ENCODE measurements around the gene KHSRP.

KHSRP gene

DNA sequence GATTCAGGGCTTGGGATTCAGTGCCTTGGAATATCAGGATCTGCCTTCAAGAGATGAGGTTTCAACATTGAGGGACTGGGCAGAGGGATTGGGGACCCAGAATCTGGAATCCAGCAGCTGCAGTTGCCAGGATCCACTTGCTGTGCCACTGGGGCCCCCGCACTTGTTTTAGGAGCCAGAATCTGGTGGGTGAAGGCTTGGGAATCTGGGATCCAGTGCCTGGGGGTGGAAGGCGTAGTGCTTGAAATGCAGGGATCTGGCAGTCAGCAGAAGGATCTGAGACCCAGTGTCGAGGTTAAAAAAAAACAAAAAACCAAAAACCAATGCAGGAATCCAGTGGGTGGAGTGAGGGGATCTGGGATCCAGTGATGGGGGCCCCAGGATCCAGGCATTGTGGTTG, 16.3 kb upstream of the KHSRP start:
- H3K9me3 ChIP-seq (ENCODE audit: control insufficient read depth, insufficient read depth, low read length) = no peaks in the 10 kb centered on the region
- H3K4me1 ChIP-seq (ENCODE audit: control insufficient read depth, low read length) = 0 out of 2 replicates have a peak, but pooled peaks cover 3% of the 10 kb centered on the region
- no peak overlapping the region for H3K4me3 ChIP-seq (ENCODE audit: low read length)
- H3K4me2 ChIP-seq (ENCODE audit: low read length) = no peak overlapping the region
- H3K36me3 ChIP-seq (ENCODE audit: control insufficient read depth, low read length) = no peaks in the 10 kb centered on the region; the same call in 1 of the 2 replicates
- no peak overlapping the region for H3K27ac ChIP-seq (ENCODE audit: low read depth, low read length)
- H3K9me2 ChIP-seq (replicated peaks; ENCODE audit: control insufficient read depth, low read length) = no peaks in the 10 kb centered on the region
- no peaks in the 10 kb centered on the region for H3F3A ChIP-seq (ENCODE audit: control insufficient read depth, insufficient read depth)
- no peaks in the 10 kb centered on the region for H3K79me2 ChIP-seq (ENCODE audit: control insufficient read depth, low read length)
- no peaks in the 10 kb centered on the region for H4K20me1 ChIP-seq (ENCODE audit: control insufficient read depth, insufficient read depth, low read depth, low read length)
- no peak for TF ChIP-seq EZH2phosphoT487 (IDR thresholded peaks at IDR 0.05; ENCODE audit: borderline replicate concordance, low read length)
- TF ChIP-seq, protein P1, sequence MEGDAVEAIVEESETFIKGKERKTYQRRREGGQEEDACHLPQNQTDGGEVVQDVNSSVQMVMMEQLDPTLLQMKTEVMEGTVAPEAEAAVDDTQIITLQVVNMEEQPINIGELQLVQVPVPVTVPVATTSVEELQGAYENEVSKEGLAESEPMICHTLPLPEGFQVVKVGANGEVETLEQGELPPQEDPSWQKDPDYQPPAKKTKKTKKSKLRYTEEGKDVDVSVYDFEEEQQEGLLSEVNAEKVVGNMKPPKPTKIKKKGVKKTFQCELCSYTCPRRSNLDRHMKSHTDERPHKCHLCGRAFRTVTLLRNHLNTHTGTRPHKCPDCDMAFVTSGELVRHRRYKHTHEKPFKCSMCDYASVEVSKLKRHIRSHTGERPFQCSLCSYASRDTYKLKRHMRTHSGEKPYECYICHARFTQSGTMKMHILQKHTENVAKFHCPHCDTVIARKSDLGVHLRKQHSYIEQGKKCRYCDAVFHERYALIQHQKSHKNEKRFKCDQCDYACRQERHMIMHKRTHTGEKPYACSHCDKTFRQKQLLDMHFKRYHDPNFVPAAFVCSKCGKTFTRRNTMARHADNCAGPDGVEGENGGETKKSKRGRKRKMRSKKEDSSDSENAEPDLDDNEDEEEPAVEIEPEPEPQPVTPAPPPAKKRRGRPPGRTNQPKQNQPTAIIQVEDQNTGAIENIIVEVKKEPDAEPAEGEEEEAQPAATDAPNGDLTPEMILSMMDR (IDR thresholded peaks at IDR 0.05; ENCODE audit: low read depth, low read length, poor library complexity, severe bottlenecking) = no peak
- H3K27me3 ChIP-seq (ENCODE audit: control insufficient read depth, low read length) = no peaks in the 10 kb centered on the region

GRCh38 chr19:6439743-6440142, 15.1 kb upstream of the KHSRP start:
- Histone ChIP-seq H3K36me3 (ENCODE audit: control insufficient read depth, low read length) (no peaks in the 10 kb centered on the region; the same call in 1 of the 2 replicates), H3K27ac (ENCODE audit: low read depth, low read length) (no peak overlapping the region), H3K4me3 (ENCODE audit: low read length) (no peak overlapping the region), H3K9me3 (ENCODE audit: control insufficient read depth, insufficient read depth, low read length) (no peaks in the 10 kb centered on the region), H3K79me2 (ENCODE audit: control insufficient read depth, low read length) (no peaks in the 10 kb centered on the region), H3K4me2 (ENCODE audit: low read length) (no peak overlapping the region), H3F3A (ENCODE audit: control insufficient read depth, insufficient read depth) (no peaks in the 10 kb centered on the region), H3K4me1 (ENCODE audit: control insufficient read depth, low read length) (0 out of 2 replicates have a peak, but pooled peaks cover 3% of the 10 kb centered on the region), H4K20me1 (ENCODE audit: control insufficient read depth, insufficient read depth, low read depth, low read length) (no peaks in the 10 kb centered on the region), H3K9me2 (replicated peaks; ENCODE audit: control insufficient read depth, low read length) (no peaks in the 10 kb centered on the region), H3K27me3 (ENCODE audit: control insufficient read depth, low read length) (no peaks in the 10 kb centered on the region)
- TF ChIP-seq, protein P1 (IDR thresholded peaks at IDR 0.05; ENCODE audit: low read depth, low read length, poor library complexity, severe bottlenecking) = no peak
- no peak for TF ChIP-seq EZH2phosphoT487 (IDR thresholded peaks at IDR 0.05; ENCODE audit: borderline replicate concordance, low read length)

DNA sequence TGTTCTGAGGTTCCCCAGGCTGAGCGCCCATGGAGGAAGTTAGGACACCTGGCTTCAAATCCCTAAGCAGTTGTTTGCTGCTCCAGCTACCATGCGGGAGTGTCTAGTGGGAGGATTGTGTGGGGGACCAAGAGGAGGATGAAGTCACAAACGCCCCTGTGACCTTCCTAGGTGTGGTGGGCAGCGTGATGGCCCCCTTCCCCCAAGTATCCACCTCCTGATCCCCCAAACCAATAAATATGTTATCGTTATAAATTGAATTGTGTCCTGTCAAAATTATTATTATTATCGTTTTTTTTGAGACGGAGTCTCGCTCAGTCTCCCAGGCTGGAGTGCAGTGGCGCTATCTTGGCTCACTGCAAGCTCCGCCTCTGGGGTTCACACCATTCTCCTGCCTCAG, 9.1 kb upstream of the KHSRP start, which contains the start of gene SLC25A41:
SLC25A41 (minus strand) TSS at position 101 of the 400 bp plus-strand sequence; CDS start at position 31, 70 bp downstream.
- H3K4me1 ChIP-seq (ENCODE audit: control insufficient read depth, low read length) = peaks cover 16% of the 10 kb centered on the region
- no peaks in the 10 kb centered on the region for H4K20me1 ChIP-seq (ENCODE audit: control insufficient read depth, insufficient read depth, low read depth, low read length)
- H3K9me3 ChIP-seq (ENCODE audit: control insufficient read depth, insufficient read depth, low read length) = no peaks in the 10 kb centered on the region
- TF ChIP-seq EZH2phosphoT487 (IDR thresholded peaks at IDR 0.05; ENCODE audit: borderline replicate concordance, low read length) = no peak
- TF ChIP-seq, protein P1 (IDR thresholded peaks at IDR 0.05; ENCODE audit: low read depth, low read length, poor library complexity, severe bottlenecking) = no peak
- no peak within 1 kb of the TSS for H3K27ac ChIP-seq (ENCODE audit: low read depth, low read length)
- H3K4me3 ChIP-seq (ENCODE audit: low read length) = no peak within 1 kb of the TSS
- no peaks in the 10 kb centered on the region for H3K27me3 ChIP-seq (ENCODE audit: control insufficient read depth, low read length)
- peaks cover 18% of the 10 kb centered on the region for H3K79me2 ChIP-seq (ENCODE audit: control insufficient read depth, low read length)
- no peaks in the 10 kb centered on the region for H3F3A ChIP-seq (ENCODE audit: control insufficient read depth, insufficient read depth)
- H3K4me2 ChIP-seq (ENCODE audit: low read length) = no peak within 1 kb of the TSS
- no peaks in the 10 kb centered on the region for H3K36me3 ChIP-seq (ENCODE audit: control insufficient read depth, low read length)
- no peaks in the 10 kb centered on the region for H3K9me2 ChIP-seq (replicated peaks; ENCODE audit: control insufficient read depth, low read length)
